MM.1S (cell line): Measurements from ENCODE around the gene CCDC81.

Source experiments
- DNase-seq: peaks from one replicate; pipeline ENCODE4 v3.0.0-alpha.2; 2015
- H2AFZ ChIP-seq: fragments of 300-600 bp; sonication (generic); 2 replicates; pipeline ENCODE4 v1.6.0; 2016; ENCODE audit warnings: antibody characterized with exemption, low read length
- H3F3A ChIP-seq: fragments of 300-600 bp; sonication (generic); 2 replicates; pipeline ENCODE4 v1.6.1; 2016; ENCODE audit warnings: mild to moderate bottlenecking, antibody characterized with exemption, low read length, moderate library complexity, mixed read lengths; ENCODE audit not compliant: insufficient read depth
- H3K27ac ChIP-seq: fragments of 300-600 bp; sonication (generic); 2 replicates; pipeline ENCODE4 v1.5.1; 2016; ENCODE audit warnings: mild to moderate bottlenecking, low read length
- H3K27me3 ChIP-seq: fragments of 300-600 bp; sonication (generic); replicated peaks from 2 replicates; pipeline ENCODE4 v1.6.0; 2016; ENCODE audit warnings: low read length; ENCODE audit not compliant: insufficient read depth
- H3K36me3 ChIP-seq: fragments of 300-600 bp; sonication (generic); replicated peaks from 2 replicates; pipeline ENCODE4 v1.6.1; 2016; ENCODE audit warnings: mild to moderate bottlenecking, low read length, mixed read lengths; ENCODE audit not compliant: insufficient read depth
- H3K4me1 ChIP-seq: fragments of 300-600 bp; sonication (generic); 2 replicates; pipeline ENCODE4 v1.6.1; 2016; ENCODE audit warnings: low read length, mixed read lengths
- H3K4me2 ChIP-seq: fragments of 300-600 bp; sonication (generic); 2 replicates; pipeline ENCODE4 v1.6.0; 2016; ENCODE audit warnings: low read depth, low read length
- H3K4me3 ChIP-seq: fragments of 300-600 bp; sonication (generic); 2 replicates; pipeline ENCODE4 v1.5.1; 2016; ENCODE audit warnings: low read length, mixed read lengths
- H3K79me2 ChIP-seq: fragments of 300-600 bp; sonication (generic); 2 replicates; pipeline ENCODE4 v1.6.1; 2016; ENCODE audit warnings: mixed run types, low read length, mixed read lengths
- H3K9ac ChIP-seq: fragments of 300-600 bp; sonication (generic); 2 replicates; pipeline ENCODE4 v1.6.1; 2016; ENCODE audit warnings: low read length, mixed read lengths
- H3K9me2 ChIP-seq: fragments of 300-600 bp; sonication (generic); replicated peaks from 2 replicates; pipeline ENCODE4 v1.6.1; 2016; ENCODE audit warnings: mild to moderate bottlenecking, low read length, mixed read lengths; ENCODE audit not compliant: insufficient read depth
- H3K9me3 ChIP-seq: fragments of 300-600 bp; sonication (generic); replicated peaks from 2 replicates; pipeline ENCODE4 v1.6.1; 2016; ENCODE audit warnings: mild to moderate bottlenecking, low read length, mixed read lengths; ENCODE audit not compliant: insufficient read depth
- H4K20me1 ChIP-seq: fragments of 300-600 bp; sonication (generic); 2 replicates; pipeline ENCODE4 v1.6.1; 2016; ENCODE audit warnings: mild to moderate bottlenecking, low read length, moderate library complexity, mixed read lengths; ENCODE audit not compliant: insufficient read depth
- CTCF ChIP-seq: fragments of 300-600 bp; sonication (generic); IDR thresholded peaks from 2 replicates; pipeline ENCODE4 v1.5.1; 2016; ENCODE audit warnings: antibody characterized with exemption, low read length, mixed read lengths
- EZH2 ChIP-seq: fragments of 300-600 bp; sonication (generic); optimal IDR thresholded peaks from 2 replicates; pipeline ENCODE3; 2017; ENCODE audit warnings: low read depth, mild to moderate bottlenecking, antibody characterized with exemption, low read length, mixed read lengths
- EZH2phosphoT487 ChIP-seq: fragments of 300-600 bp; sonication (generic); IDR thresholded peaks from 2 replicates; pipeline ENCODE4 v1.6.1; 2018; ENCODE audit warnings: antibody characterized with exemption, low read length

The CCDC81 gene

GRCh38 chr11:86388198-86388597 is 13.5 kb downstream of the CCDC81 start:
- H3K4me3 ChIP-seq: no peak overlapping the region
- no peaks in the 10 kb centered on the region for H3F3A ChIP-seq
- no peaks in the 10 kb centered on the region for H3K36me3 ChIP-seq
- no peak overlapping the region for H2AFZ ChIP-seq
- H3K4me2 ChIP-seq: no peak overlapping the region
- no peak for DNase-seq
- no peaks in the 10 kb centered on the region for H3K27me3 ChIP-seq
- no peaks in the 10 kb centered on the region for H4K20me1 ChIP-seq
- no peak for TF ChIP-seq EZH2
- no peak for TF ChIP-seq CTCF
- TF ChIP-seq EZH2phosphoT487: no peak
- H3K9ac ChIP-seq: no peak overlapping the region
- H3K4me1 ChIP-seq: no peaks in the 10 kb centered on the region
- no peaks in the 10 kb centered on the region for H3K9me2 ChIP-seq
- H3K9me3 ChIP-seq: no peaks in the 10 kb centered on the region
- H3K27ac ChIP-seq: no peak overlapping the region
- H3K79me2 ChIP-seq: no peaks in the 10 kb centered on the region

GRCh38 chr11:86390487-86390886 is 15.8 kb downstream of the CCDC81 start:
- H3K4me2 ChIP-seq: no peak overlapping the region
- H4K20me1 ChIP-seq: no peaks in the 10 kb centered on the region
- H3K4me3 ChIP-seq: no peak overlapping the region
- H3K9ac ChIP-seq: no peak overlapping the region
- H3F3A ChIP-seq: no peaks in the 10 kb centered on the region
- H3K27me3 ChIP-seq: no peaks in the 10 kb centered on the region
- H3K79me2 ChIP-seq: no peaks in the 10 kb centered on the region
- DNase-seq: no peak
- no peak overlapping the region for H2AFZ ChIP-seq
- no peaks in the 10 kb centered on the region for H3K9me2 ChIP-seq
- no peaks in the 10 kb centered on the region for H3K4me1 ChIP-seq
- no peak overlapping the region for H3K27ac ChIP-seq
- no peaks in the 10 kb centered on the region for H3K9me3 ChIP-seq
- H3K36me3 ChIP-seq: no peaks in the 10 kb centered on the region
- TF ChIP-seq CTCF (no peak), EZH2 (no peak), EZH2phosphoT487 (no peak)

- H2AFZ ChIP-seq: no peak overlapping the region
Observed at GRCh38 chr11:86395061-86395551, 20.4 kb downstream of the CCDC81 start.

More at GRCh38 chr11:86395061-86395551, 20.4 kb downstream of the CCDC81 start:
- Histone ChIP-seq H4K20me1 (no peaks in the 10 kb centered on the region), H3K27me3 (no peaks in the 10 kb centered on the region), H3K36me3 (no peaks in the 10 kb centered on the region), H3K79me2 (no peaks in the 10 kb centered on the region), H3F3A (no peaks in the 10 kb centered on the region), H3K4me2 (no peak overlapping the region), H3K27ac (no peak overlapping the region), H3K9ac (no peak overlapping the region), H3K9me3 (no peaks in the 10 kb centered on the region), H3K4me1 (no peaks in the 10 kb centered on the region), H3K9me2 (no peaks in the 10 kb centered on the region), H3K4me3 (no peak overlapping the region)
- no peak for DNase-seq
- TF ChIP-seq EZH2 (no peak), CTCF (no peak), EZH2phosphoT487 (no peak)
